Measurements from ENCODE around the gene TSPAN9. TPM values are rescaled to one million over a fixed set of nuclear protein-coding genes. Genes with fewer than 3 reads are reported as not detected.

TSPAN9 gene
- polyA plus RNA-seq, 3 donors = 10.5 to 29.7 (median 25.6) TPM

DNA sequence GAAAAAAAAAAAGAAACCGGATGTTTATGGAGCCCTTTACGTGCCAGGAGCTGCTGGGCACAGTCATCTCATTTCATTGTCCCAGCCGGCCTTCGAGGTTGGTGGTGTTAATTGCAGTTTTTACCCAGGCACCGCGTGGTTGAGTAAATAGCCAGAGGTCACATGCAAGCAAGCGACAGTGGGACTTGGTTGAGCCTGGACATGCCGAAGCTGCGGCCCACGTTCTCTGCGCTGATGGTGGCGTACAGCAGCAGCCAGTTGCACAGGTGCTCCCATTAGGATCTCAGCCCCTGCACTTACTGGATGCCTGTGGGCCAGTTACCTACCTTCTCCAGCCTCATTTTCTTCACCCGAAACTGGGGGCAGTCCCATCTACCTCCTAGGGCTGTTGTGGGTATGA, 54.0 kb downstream of the TSPAN9 start:
- WGBS, 3 donors = 72 to 80% (median 78%) methylated on average over 13 of the region's 13 CpGs

GRCh38 chr12:3132636-3133404, 55.6 kb downstream of the TSPAN9 start:
- no peak overlapping the region for H3K27ac ChIP-seq (ENCODE audit: low read depth, low read length)
- WGBS, 3 donors = 53 to 72% (median 55%) methylated on average over 21 of the region's 21 CpGs

More for the DNA sequence above, 54.0 kb downstream of the TSPAN9 start:
- H3K27ac ChIP-seq (ENCODE audit: low read depth, low read length) = no peak overlapping the region

- H3K27ac ChIP-seq (ENCODE audit: low read depth, low read length) = no peak overlapping the region
These were observed 56.2 kb downstream of the TSPAN9 start for GRCh38 chr12:3133405-3133783.

DNA sequence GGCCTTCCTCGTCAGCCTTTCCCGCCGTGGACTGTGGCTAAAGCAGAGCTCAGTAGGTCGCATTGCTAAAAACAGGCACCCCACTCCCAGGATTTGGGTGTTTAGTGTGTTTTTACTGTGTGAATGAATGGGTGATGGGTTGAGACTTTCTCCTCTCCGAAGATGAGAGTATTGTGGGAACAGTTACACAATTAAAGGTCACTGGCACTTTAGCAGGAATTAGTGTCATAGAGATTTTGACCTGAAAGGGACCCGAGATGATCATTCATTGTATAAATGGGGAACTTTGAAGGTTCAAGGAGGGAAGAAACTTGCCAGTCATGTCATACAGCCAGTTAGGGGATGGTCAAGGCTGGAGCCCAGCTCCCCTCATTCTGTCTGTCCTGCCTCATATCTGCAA, 56.9 kb downstream of the TSPAN9 start:
- WGBS, 3 donors = 74 to 86% (median 77%) methylated on average over 6 of the region's 6 CpGs
- no peak overlapping the region for H3K27ac ChIP-seq (ENCODE audit: low read depth, low read length)

- H3K27ac ChIP-seq (ENCODE audit: low read depth, low read length) = no peak overlapping the region
- WGBS, 3 donors = 86 to 89% (median 88%) methylated on average over 13 of the region's 13 CpGs
These were observed 57.5 kb downstream of the TSPAN9 start for GRCh38 chr12:3134526-3135135.

- H3K27ac ChIP-seq (ENCODE audit: low read depth, low read length) = no peak overlapping the region
- WGBS, 3 donors = 71 to 74% (median 73%) methylated on average over 19 of the region's 19 CpGs
These were observed 58.6 kb downstream of the TSPAN9 start for GRCh38 chr12:3135522-3136461.

DNA sequence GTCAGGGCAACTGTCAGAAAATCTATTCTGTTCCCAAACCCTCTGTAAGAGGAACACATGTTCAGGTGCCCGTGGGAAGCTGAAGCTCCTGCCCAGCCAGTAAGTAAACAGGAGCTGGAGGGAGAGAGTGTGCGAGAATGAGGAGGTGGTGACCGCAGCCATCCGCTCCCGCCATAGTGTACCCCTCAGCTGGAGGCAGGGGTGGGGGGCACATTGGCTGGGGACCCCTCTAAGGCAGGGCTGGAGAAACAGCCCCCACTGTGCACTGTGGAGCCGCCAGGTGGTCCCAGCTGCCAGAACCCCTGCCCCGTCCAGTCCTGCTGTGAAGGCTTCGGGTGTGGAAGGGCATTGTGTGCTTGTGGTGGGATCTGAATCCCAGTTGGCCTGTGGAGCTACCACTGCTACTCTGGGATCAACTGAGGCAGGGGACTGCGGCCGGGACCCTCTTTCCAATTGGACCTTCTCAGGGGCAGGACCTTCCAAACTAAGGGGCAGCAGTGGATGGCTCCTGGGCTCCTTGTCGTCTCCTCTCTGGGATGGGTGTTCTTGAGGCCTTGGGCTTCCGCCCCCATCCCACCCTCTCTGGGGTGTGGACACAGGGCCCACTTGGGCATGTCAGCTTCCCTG, 59.6 kb downstream of the TSPAN9 start:
- 90 to 94% (median 94%) methylated on average over 12 of the region's 12 CpGs for WGBS, 3 donors
- H3K27ac ChIP-seq (ENCODE audit: low read depth, low read length) = no peak overlapping the region

GRCh38 chr12:3137268-3137781, 60.1 kb downstream of the TSPAN9 start:
- no peak overlapping the region for H3K27ac ChIP-seq (ENCODE audit: low read depth, low read length)
- WGBS, 3 donors = 31 to 74% (median 43%) methylated on average over 8 of the region's 8 CpGs

GRCh38 chr12:3137814-3138445, 60.8 kb downstream of the TSPAN9 start:
- 66 to 88% (median 73%) methylated on average over 17 of the region's 17 CpGs for WGBS, 3 donors
- no peak overlapping the region for H3K27ac ChIP-seq (ENCODE audit: low read depth, low read length)

- H3K27ac ChIP-seq (ENCODE audit: low read depth, low read length) = no peak overlapping the region
- 57 to 82% (median 61%) methylated on average over 11 of the region's 11 CpGs for WGBS, 3 donors
These were observed 61.8 kb downstream of the TSPAN9 start for GRCh38 chr12:3138941-3139511.

- no peak overlapping the region for H3K27ac ChIP-seq (ENCODE audit: low read depth, low read length)
- WGBS, 3 donors = 86 to 87% (median 86%) methylated on average over 9 of the region's 9 CpGs
These were observed 62.6 kb downstream of the TSPAN9 start for GRCh38 chr12:3139760-3140159.

DNA sequence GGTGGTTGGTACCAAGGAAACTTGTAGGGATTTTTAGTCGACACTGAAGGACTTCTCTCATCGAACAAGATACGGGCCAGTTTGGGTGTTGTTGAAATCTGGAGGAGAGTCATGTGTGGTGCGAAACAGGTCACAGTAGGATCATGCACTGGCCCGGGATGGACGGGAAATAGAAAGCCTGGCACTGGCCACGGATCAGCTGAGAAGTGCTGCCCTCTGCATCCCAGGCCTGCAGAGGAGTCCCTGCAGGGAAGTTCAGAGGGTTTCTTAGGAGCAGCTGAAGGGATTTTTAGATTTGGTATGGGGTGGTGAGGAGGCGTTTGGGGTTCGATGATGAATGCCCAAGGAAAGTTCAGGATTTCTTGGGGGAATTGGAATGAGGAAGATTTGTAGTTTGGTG, 63.1 kb downstream of the TSPAN9 start:
- WGBS, 3 donors = 78 to 88% (median 84%) methylated on average over 9 of the region's 9 CpGs
- H3K27ac ChIP-seq (ENCODE audit: low read depth, low read length) = no peak overlapping the region

DNA sequence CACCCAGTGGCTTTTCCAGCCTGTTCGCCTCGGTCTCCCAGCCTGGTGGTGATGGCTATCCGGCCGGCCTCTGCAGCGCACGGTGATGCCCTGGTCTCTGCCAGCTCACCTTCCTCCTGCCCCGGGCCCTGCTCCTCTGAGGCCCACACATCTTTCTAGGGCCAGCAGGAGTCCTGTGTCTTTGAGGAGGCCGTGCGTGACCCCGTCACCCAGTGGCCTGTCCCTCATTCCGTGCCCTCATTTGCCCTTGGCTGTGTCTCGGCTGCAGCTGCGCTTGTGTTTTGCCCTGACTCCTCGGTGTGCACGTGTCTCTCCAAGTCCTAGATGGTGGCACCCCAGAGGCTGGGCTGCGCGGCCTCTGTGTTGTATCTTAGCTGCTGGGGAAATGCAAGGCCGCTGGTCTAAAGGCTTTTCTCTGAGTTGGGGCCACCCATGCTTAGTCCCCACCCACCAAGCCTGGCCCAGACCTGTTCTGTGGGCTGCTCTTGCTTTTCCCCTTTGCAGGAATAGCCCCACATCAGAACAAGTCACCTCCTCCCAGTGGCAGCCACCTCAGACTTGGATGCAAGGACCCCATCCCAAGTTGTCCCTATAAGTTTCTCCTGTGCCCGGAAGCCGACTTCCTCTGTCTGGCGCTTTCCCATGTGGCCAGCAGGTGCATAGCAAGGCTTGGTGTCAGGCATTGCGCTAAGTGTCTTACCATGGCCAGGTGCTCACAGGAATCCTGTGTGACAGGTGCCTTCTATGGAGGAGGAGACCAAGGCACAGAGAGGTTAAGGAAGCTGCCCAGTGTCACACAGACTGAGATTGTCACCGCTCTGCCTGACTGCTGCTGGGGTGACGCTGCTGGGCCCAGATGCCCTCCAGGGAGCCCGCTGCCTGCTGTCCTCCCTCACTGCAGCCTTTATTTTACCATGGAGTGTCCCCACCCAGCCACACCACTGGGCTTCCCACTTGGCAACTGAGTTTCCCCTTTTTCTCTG, 64.5 kb downstream of the TSPAN9 start:
- WGBS, 3 donors = 68 to 81% (median 77%) methylated on average over 25 of the region's 25 CpGs

GRCh38 chr12:3142386-3142785, 65.2 kb downstream of the TSPAN9 start:
- no peak overlapping the region for H3K27ac ChIP-seq (ENCODE audit: low read depth, low read length)
- 86 to 94% (median 91%) methylated on average over 13 to 14 of the region's 14 CpGs for WGBS, 3 donors

More for the DNA sequence above, 64.5 kb downstream of the TSPAN9 start:
- no peak overlapping the region for H3K27ac ChIP-seq (ENCODE audit: low read depth, low read length)

DNA sequence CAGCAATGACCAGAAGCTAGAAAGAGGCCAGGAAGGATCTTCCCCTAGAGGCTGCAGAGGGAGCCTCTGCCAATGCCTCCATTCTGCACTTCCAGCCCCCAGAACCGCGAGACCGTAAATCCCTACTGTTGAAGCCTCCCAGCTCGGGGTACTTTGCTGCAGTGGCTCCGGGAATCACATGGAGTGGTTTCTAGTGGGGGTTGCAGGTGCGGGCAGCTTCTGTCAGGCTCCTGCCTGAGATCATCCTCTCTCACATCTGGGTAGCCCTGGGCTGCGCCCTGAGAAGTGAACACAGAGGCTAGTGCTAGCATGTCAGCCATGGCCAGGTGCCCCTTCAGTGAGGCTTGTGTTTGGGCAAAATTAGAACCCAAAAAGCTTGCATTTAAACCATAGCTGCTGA, 67.3 kb downstream of the TSPAN9 start:
- no peak overlapping the region for H3K27ac ChIP-seq (ENCODE audit: low read depth, low read length)
- 93 to 98% (median 94%) methylated on average over 7 of the region's 7 CpGs for WGBS, 3 donors

- 78 to 87% (median 82%) methylated on average over 13 of the region's 13 CpGs for WGBS, 3 donors
- no peak overlapping the region for H3K27ac ChIP-seq (ENCODE audit: low read depth, low read length)
These were observed 67.9 kb downstream of the TSPAN9 start for GRCh38 chr12:3145033-3145432.
